HG03196 (cell line): ENCODE results near the gene DUSP28.
A peak's percentile ranks its signal among the peaks of the same experiment; 100 is the strongest.
"Not testable (repeated sequence)": the region's sequence is repeated elsewhere in the genome, so short reads cannot be mapped to it uniquely, and the experiment has no call there.

ENCODE experiments used
- ATAC-seq: cut with Tn5 transposase; IDR thresholded peaks from one replicate; pipeline ENCODE4 v1.9.1; 2021; ENCODE audit not compliant: unreplicated experiment

DUSP28 gene

DNA sequence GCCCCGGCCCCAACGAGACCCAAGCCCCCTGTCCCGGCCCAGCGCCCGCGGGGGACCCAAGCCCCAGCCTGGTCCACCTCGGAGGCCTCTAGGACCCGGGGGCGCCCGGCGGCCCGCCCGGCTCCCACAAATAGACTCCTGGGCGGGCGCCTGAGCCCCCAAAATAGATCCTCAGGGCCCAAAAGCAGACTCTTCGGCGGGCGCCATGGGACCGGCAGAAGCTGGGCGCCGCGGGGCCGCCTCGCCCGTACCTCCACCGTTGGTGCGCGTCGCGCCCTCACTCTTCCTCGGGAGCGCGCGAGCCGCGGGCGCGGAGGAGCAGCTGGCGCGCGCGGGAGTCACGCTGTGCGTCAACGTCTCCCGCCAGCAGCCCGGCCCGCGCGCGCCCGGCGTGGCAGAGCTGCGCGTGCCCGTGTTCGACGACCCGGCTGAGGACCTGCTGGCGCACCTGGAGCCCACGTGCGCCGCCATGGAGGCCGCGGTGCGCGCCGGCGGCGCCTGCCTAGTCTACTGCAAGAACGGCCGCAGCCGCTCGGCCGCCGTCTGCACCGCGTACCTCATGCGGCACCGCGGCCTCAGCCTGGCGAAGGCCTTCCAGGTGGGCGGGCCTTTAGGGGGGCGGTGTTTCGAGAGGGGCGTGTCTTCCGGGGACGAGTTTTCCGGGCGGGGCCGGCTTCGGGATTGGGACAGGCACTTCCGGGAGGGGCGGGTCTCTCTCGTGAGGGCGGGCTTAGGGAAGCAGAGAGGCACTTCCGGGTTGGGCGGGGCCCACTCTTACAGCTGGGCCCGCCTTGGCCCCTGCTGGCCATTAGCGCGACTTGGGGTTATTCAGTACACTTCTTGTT, 545 bp downstream of the DUSP28 start:
- ATAC-seq = peak; percentile 60

DNA sequence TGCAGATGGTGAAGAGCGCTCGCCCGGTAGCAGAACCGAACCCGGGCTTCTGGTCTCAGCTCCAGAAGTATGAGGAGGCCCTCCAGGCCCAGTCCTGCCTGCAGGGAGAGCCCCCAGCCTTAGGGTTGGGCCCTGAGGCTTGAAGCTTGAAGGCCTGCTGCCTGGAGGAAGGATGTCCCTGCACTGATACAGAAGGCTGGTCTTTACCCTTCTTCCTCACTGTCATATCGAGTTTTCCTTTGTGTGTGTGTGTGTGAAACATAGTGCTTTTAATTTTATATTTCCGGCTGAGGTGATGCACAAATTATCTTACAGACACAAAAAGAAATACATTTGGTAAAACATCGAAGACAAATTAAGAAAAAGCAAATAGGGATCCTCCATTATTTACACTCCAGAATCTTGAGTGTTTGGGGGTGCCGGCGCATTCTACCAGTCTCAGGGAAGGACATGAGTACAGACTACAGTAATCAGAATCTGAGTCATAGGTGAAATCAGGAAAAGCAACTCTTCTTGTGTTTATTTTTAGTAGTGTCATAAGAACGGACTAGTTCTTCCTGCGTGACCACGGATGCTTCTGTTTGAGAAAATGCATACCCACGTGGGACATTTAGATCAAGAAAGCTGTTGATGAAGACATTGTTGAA, 1.3 kb downstream of the DUSP28 start:
- no peak for ATAC-seq

DNA sequence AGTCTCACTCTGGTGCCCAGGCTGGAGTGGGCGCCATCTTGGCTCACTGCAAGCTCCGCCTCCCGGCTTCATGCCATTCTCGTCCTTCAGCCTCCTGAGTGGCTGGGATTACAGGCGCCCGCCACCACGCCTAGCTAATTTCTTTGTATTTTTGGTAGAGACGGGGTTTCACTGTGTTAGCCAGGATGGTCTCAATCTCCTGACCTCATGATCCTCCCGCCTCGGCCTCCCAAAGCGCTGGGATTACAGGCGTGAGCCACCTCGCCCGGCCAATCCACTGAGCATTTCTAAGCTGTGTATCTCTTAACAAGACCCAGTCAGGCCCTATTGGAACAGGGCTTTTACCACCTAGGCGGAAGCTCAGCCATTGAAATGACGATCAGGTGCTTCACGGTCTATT, 3.1 kb downstream of the DUSP28 start:
- ATAC-seq = not testable (repeated sequence)

DNA sequence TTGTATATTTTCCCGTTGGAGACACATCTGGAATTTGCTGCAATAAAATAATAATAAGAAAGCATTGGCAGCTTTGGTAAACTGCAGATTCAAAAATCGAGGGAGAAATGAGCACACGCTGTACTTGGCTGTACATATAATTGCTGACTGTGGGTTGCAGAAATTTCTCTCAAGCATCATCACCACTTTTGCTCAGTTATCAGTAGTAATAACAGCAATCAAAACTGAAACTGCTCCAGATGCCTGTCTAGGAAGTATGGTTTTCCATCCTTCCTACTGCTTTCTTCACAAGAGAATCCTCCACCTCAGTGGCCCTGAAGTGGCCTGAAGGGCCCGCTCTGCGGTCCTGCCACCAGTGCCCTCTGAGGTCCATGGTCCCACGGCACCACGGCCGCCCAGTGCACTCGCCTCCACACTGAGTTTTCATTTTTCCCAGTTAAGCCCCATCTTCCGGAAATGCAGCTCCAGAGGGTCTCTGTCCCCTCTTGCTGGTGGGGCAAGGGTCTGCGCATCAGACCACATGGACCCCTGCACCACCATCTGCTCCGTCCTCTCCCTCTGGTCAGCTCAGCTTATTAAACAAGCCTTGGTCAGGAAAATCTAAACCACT, 3.9 kb downstream of the DUSP28 start:
- no peak for ATAC-seq

DNA sequence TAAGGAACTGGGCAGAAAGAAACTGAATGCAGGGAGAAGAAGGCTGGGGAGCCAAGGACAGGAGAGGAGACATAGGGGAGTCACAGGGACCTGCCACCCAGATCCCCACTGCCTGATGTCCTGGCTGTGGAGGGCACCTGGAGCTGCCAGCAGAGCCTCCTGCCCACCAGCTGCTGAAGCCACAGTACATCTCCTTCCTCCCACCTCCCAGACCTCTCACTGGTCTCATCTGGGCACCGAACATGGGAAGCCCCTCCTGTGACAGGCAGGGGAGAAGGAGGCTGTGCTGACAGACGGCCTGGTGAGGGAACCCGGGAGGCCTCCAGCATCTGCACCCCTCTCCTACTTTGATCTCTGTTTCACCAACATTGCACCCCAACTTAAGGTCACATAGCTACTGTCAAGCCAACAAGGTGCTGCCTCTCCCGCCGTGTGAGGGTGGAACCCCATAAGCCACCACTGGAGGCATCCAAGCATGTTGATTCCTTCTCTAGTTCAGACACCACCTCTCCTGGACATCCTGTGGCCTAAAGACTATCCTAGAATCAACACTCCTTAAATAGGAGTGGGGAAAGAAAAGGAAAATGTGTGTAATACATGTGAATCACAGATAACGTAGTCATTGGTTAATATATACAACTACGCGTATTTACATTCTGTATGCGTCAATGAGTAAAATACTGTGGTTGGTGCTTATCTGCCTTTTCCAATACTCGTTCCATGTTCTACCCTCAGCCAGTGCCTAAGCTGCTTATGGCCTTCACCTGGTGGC, 4.6 kb downstream of the DUSP28 start:
- ATAC-seq = no peak

DNA sequence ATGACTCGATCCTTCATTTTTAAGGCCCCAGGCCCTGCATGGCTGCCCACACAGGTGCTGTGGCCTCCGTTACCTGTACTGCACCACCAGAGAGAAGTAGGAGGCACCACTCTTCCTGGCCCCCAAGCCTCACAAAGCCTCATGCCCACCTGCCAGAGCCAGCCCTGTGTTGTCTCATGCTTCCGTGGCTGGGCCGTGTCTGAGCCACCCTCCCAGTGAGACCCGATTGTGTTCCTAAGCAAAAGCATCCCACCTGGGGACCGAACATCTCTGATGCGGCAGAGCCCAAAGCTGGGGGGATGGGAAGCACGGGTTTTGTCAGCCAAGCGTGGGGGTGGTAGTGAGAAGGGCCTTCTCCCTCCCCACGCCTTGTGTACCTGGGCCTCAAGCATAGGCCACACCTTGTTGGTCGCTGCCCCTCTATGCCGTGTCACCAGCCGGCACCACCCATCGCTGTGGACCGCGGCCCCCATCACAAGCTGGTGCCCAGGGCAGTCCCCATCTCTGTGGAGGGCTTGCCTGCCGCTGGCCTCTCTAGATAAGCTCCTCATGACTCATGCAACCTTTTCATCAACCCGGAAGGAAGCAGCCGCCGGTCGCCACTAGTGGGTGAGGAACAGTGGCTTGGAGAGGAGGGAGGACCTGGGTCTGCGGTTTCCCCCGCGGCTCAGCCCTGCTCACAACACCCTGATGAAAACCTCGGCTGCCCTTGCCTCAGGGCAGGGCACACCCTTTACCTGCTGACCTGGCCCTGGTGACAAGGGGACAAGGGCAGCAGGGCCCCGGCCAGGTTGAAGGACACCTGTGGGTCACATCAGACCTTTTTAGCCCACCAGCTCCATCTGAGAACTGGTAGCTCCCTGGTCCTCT, 5.4 kb downstream of the DUSP28 start:
- ATAC-seq = peak; percentile 30

DNA sequence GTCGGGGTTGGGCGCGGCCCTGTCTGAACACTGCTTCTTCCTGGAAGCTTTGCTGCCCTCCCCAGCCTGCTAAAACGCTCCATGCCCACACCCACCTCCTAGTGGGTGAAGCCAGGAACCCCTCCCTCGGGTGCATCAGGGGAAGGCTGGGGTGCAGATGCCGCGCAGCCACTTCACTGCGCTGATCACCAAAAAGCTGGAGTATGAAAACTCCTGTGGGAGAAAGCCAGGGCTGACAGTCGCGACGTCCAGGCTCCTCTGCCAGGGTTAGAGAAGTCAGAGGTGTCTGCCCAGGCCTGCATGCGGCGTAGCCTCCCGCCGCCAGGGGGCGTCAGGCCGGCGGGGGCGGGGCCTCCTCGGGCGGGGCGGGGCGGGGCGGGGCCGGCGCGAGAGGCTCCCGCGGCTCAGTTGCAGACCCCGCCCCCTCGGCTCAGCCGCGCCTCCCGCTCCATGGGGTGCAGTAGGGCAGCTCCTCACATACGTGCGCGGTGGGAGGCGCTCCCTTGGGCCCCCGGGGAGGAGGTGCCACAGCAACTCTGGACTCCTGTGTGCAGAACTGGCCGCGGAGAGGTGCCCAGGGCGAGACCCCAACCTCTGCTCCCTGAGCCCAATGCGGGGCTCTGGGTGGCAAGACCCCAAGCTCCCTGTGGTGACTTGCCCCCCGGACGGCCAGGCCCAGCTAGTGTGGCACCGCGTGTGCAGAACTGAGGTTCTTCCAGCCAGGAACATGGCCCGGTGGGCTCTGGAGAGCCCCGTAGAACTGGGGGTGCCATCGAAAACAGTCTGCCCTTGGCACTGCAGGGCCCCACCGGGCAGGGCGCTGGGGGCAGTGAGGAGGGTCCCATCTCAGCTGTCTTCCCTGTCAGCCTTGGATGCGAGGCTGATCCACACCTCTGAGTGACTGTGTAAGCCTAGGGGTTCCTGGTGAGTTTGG, 6.3 kb downstream of the DUSP28 start:
- peak; percentile 40 for ATAC-seq

DNA sequence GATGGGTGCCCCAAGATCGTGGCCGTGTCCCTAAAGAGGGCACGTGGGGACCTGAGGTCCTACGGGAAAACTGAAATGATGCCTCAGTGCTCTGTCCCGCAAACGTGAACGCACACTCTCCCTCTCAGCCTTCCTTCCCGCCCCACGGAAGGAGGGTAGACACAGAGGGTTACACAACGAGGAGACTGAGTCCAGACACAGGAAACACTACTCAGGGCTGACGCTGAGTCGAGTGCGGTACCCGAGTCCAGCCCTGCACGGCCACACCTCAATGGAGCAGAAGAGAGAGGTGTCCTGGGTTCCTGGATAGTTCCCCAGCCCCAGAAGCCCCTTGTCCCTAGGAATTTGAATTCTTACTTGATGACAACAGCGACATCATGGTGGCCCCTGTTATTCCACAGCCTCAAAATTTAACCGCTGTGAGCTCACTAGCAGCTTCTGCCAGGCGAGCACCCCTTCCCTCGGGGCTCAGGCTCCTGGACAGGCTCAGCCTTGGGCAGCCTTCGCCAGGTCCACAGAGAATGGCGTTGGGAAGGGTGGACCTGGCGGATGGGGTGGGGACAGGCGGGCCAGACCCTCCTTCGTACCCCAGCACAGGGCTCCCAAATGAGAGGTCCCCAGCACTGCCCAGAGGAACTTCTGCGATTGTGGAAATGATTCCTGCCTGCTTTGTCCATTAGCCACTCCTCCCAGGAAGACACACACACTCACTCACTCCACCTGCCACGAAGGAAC, 7.1 kb downstream of the DUSP28 start:
- ATAC-seq = no peak

DNA sequence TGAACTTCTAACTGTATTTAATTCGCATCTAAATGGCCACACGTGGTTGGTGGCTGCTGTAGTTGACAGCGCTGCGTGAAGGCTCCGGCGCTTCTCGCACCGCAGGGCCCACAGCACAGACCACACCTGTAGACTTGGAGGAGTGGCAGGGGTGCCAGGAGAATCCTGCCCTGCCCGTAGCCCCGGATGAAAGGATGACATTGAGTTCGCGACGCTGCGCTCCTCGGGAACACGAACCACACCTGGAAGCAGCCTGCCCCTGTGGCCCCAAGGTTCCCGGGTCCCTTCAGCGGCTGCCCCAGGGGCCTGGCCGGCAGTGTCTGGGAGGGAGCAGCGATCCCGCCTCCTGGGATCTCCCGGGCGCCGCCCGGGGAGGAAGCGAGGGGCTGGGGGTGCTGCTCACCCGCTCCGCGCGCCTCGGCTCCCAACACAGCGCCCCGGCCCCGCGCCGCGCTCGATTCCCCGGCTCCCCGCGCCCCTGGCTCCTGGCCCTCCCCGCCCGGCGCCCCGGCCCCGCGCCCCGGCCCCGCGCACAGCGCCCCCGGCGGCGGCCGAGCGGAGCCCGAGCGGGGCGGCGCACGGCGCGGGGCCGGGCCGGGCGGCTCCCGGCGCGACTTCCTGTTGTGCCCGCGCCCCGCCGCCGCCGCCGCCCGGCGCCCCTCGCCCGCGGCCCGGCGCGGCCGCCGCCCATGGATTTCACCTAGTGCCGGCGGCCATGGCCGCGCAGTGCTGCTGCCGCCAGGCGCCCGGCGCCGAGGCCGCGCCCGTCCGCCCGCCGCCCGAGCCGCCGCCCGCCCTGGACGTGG, 7.9 kb downstream of the DUSP28 start, which contains the start of gene RNPEPL1:
RNPEPL1 (plus strand) TSS at position 613 of the 806 bp plus-strand sequence; CDS start at position 716, 103 bp downstream.
- ATAC-seq = no peak

DNA sequence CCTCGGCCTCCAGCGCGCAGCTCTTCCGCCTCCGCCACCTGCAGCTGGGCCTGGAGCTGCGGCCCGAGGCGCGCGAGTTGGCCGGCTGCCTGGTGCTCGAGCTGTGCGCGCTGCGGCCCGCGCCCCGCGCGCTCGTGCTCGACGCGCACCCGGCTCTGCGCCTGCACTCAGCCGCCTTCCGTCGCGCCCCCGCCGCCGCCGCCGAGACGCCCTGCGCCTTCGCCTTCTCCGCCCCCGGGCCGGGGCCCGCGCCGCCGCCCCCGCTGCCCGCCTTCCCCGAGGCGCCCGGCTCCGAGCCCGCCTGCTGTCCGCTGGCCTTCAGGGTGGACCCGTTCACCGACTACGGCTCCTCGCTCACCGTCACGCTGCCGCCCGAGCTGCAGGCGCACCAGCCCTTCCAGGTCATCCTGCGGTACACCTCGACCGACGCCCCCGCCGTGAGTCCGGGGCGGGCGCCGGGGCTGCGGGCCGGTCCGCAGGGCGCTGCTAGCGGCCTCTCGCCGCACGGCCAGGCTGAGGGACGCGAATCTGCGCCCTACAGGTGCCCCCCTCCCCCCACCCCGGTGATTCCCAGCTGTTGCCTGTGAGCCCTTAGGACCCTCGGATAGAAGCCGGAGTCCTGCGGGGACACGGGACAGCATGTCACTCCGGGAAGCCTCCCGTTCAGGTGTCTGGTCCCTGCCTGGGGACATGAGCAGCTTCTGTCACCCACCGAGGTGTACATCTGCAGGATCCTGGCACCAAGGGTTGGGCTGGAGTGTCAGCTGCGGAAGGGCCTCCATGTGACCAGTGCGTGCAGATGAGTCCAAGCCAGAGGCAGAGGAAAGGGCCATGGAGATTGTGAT, 8.7 kb downstream of the DUSP28 start:
- ATAC-seq = no peak

DNA sequence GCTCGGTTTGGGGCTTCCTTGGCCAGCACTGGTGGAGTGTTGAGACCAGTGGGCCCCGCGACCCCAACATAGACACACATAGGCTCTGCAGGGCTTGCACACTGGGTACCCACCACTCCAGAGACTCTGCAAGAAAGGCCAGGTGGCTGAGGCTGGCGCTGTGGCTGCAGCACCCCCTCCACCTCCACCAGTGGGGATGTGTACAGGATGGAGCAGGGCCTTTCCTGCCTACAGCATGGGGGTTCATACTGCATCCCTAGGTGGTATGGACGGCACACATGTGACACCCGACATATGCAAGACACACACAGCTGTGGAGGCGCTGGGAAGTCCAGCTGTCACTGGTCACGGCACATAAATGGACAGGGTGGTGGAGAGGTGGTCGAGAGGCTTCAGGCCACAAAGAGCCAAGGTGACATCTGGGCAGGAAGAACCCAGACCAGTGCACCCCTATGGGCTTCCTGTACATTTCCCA, 9.4 kb downstream of the DUSP28 start:
- no peak for ATAC-seq

DNA sequence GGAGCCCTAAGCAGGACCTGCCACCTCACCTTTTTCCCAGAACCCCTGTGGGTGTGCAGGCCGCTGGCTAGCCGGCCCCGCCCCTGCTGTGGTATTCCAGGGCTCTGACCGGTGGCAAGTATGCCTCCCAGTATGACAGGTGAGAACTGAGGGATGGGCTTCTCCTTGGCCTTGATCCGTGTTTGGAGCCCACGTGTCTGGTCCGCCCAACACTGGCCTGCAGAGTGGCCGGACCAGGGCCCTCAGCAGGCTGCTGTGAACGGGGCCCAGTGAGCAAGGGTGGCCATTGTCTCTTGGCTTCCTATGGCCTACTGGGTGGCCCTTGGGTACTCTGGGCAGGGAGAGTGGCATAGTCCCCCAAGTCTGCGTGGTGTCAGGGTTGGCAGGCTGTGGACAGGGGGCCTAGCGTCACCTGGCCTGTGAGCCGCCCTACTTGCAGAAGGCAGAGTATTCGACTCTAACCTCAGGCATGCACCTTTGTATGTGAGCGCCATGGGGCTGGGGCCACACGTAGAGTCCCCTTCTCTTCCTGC, 9.9 kb downstream of the DUSP28 start:
- no peak for ATAC-seq

DNA sequence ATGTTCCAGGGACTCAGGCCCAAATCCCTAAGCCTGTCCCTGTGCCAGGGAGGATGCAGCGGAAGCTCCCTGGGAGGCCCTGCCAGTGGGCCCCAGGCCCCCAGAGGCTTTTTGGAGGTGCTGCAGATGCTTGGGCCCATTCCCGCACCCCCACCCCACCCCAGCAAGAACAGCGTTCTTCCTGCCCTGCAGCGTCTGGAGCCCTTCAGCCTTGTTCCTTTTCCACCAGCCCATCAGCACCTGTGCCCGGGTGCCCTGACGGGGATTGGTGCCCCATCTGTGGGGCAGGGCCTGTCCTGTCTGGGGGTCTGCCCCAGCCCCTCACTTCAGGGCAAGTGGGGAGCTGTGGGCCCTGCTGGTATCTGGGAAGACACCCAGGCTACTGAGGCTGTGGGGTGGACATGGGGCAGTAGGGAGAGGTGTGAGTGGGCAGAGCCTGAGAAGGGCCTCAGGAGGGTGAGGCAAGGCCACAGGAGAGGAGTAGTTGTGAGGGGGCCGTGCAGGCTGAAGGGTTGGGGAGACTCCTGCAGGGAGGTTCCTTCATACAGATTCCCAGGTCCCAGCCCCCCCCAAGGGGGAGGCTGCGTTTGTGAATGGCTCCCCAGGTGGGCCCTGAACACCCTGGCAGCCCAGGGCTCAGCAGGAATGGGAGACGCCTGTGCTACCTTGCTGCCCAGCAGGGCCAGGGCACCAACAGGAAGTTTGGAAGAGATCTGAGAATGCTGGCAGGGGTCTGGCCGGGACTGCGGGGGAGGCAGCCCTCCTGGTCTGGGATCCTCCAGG, 10.6 kb downstream of the DUSP28 start:
- no peak for ATAC-seq

DNA sequence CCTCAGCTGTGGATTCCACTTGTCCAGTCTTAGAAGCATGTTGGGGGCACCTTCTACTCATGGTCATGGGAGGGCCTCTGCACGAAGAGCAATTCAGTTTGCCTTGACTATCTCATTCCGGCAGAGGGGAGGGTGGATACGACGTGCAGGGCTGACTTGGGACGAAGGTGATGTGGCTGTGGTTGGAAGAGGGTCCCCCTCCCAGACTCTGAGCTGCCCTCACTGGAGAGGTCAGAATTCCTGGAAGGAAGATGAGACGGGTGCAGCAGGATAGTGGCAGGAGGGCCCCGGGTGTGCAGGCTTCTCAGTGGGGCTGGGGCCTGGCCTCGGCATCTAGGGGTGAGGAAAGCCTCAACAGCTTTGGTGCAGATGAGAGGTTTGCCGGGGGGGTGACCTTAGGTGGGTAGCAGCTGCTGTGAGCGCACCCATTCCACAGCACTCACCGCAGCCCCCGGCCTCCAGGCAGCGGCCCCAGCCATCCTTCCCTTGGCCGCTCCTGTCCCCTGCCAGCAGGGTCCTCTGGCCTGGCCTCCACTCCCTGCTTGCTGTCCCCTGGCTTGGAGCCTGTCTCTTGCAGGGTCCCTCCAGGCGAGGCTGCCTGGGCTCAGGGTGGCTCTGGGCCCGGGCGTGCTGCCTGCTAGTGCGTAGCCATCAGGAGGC, 11.3 kb downstream of the DUSP28 start:
- ATAC-seq = no peak
